ENCODE data around the gene ELOVL5. TPM values are rescaled to one million over a fixed set of nuclear protein-coding genes. Genes with fewer than 3 reads are reported as not detected.

ELOVL5 gene
- total and polyA plus RNA-seq, 2 experiments from 2014 or later, result 83.3 to 180 TPM

DNA sequence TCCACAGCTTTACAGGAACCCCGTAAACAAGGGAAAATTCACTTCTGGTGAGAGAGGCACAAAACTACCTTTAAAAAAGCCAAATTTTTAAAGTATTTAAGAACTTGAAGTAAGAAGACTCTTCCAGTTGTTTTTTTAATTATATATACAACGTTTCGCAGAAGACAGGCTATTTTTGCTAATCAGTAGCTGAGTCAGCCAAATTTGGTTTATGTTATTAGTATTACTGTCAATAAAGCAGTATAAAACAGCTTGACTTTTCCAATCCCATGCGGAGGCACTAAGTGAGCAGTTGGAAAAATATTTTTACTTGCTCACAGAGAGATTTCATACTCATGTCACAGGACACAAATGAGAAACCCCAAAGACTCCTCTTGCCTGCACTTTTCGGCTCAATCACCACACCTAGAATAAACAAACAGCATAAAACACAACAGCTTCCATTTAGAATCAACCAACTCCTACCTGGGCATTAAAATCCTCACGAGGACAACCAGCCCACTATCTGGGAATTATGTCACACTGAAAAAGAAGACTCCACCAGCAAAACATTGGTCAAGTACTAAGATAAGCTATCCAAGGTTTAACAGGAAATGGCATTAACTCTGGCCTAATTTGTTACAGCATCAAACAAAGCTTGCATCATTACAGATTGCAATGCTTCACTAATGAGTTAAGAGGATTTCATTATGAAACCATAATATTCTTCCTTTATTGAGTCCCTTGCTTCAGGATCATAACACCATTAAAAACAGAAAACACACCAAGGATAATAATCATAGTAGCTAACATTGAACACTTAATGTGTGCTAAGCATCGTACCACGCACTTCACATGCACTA is 26.3 kb downstream of the ELOVL5 start:
- no peaks in the 10 kb centered on the region for H3K27me3 Mint-ChIP-seq (ENCODE audit: insufficient read depth, low read depth, poor library complexity)
- Histone ChIP-seq H3K9me2 (ENCODE audit: insufficient read depth) (no peaks in the 10 kb centered on the region), H4K20me1 (replicated peaks; ENCODE audit: insufficient read depth) (peaks cover 78% of the 10 kb centered on the region), H3F3A (replicated peaks; ENCODE audit: low read depth) (no peaks in the 10 kb centered on the region), H3K4me2 (no peak overlapping the region; the same call in 1 of the 2 replicates), H3K4me3 (no peak overlapping the region), H3K27me3 (ENCODE audit: insufficient read depth) (no peaks in the 10 kb centered on the region), H3K4me1 (ENCODE audit: insufficient read depth) (peaks cover 19% of the 10 kb centered on the region), H3K27ac (ENCODE audit: low read depth) (no peak overlapping the region), H3K36me3 (ENCODE audit: insufficient read depth) (no peaks in the 10 kb centered on the region), H2AFZ (no peak overlapping the region), H3K79me2 (replicated peaks; ENCODE audit: insufficient read depth) (peaks cover 100% of the 10 kb centered on the region)
- H3K27ac Mint-ChIP-seq, result peak overlapping the region; percentile 76
- DNase-seq (ENCODE audit: low spot score) (no peak), ATAC-seq (no peak)
- TF ChIP-seq POLR2AphosphoS5 (IDR thresholded peaks at IDR 0.05; ENCODE audit: low read depth) (no peak), EZH2 (IDR thresholded peaks at IDR 0.05; ENCODE audit: low read depth, unreplicated experiment) (no peak), EZH2phosphoT487 (IDR thresholded peaks at IDR 0.05; ENCODE audit: unreplicated experiment) (no peak), ZNF331 (CRISPR knock-in tag; IDR thresholded peaks at IDR 0.05; ENCODE audit: low read depth) (no peak), ZNF114 (CRISPR knock-in tag; IDR thresholded peaks at IDR 0.05) (no peak), STAT1 (IDR thresholded peaks at IDR 0.05; ENCODE audit: unreplicated experiment) (no peak), ZNF462 (CRISPR knock-in tag; IDR thresholded peaks at IDR 0.05) (no peak), NANOG (IDR thresholded peaks at IDR 0.05; ENCODE audit: borderline replicate concordance) (no peak), CREB1 (CRISPR knock-in tag; IDR thresholded peaks at IDR 0.05; ENCODE audit: low read depth) (no peak), JUNB (IDR thresholded peaks at IDR 0.05; ENCODE audit: unreplicated experiment) (no peak)
- TF ChIP-seq, protein P1, sequence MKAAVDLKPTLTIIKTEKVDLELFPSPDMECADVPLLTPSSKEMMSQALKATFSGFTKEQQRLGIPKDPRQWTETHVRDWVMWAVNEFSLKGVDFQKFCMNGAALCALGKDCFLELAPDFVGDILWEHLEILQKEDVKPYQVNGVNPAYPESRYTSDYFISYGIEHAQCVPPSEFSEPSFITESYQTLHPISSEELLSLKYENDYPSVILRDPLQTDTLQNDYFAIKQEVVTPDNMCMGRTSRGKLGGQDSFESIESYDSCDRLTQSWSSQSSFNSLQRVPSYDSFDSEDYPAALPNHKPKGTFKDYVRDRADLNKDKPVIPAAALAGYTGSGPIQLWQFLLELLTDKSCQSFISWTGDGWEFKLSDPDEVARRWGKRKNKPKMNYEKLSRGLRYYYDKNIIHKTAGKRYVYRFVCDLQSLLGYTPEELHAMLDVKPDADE (IDR thresholded peaks at IDR 0.05), result no peak
- TF ChIP-seq, protein P2, sequence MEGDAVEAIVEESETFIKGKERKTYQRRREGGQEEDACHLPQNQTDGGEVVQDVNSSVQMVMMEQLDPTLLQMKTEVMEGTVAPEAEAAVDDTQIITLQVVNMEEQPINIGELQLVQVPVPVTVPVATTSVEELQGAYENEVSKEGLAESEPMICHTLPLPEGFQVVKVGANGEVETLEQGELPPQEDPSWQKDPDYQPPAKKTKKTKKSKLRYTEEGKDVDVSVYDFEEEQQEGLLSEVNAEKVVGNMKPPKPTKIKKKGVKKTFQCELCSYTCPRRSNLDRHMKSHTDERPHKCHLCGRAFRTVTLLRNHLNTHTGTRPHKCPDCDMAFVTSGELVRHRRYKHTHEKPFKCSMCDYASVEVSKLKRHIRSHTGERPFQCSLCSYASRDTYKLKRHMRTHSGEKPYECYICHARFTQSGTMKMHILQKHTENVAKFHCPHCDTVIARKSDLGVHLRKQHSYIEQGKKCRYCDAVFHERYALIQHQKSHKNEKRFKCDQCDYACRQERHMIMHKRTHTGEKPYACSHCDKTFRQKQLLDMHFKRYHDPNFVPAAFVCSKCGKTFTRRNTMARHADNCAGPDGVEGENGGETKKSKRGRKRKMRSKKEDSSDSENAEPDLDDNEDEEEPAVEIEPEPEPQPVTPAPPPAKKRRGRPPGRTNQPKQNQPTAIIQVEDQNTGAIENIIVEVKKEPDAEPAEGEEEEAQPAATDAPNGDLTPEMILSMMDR (conservative IDR thresholded peaks at IDR 0.05; ENCODE audit: low read depth in 2 of 2), result no peak
- TF ChIP-seq, protein P3, sequence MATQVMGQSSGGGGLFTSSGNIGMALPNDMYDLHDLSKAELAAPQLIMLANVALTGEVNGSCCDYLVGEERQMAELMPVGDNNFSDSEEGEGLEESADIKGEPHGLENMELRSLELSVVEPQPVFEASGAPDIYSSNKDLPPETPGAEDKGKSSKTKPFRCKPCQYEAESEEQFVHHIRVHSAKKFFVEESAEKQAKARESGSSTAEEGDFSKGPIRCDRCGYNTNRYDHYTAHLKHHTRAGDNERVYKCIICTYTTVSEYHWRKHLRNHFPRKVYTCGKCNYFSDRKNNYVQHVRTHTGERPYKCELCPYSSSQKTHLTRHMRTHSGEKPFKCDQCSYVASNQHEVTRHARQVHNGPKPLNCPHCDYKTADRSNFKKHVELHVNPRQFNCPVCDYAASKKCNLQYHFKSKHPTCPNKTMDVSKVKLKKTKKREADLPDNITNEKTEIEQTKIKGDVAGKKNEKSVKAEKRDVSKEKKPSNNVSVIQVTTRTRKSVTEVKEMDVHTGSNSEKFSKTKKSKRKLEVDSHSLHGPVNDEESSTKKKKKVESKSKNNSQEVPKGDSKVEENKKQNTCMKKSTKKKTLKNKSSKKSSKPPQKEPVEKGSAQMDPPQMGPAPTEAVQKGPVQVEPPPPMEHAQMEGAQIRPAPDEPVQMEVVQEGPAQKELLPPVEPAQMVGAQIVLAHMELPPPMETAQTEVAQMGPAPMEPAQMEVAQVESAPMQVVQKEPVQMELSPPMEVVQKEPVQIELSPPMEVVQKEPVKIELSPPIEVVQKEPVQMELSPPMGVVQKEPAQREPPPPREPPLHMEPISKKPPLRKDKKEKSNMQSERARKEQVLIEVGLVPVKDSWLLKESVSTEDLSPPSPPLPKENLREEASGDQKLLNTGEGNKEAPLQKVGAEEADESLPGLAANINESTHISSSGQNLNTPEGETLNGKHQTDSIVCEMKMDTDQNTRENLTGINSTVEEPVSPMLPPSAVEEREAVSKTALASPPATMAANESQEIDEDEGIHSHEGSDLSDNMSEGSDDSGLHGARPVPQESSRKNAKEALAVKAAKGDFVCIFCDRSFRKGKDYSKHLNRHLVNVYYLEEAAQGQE (IDR thresholded peaks at IDR 0.05; ENCODE audit: unreplicated experiment), result no peak
- no peaks in the 10 kb centered on the region for H3K9me3 Mint-ChIP-seq
- no peaks in the 10 kb centered on the region for H3K36me3 Mint-ChIP-seq (ENCODE audit: low read depth)
- H3K4me1 Mint-ChIP-seq, result peaks cover 35% of the 10 kb centered on the region
- H3K4me3 Mint-ChIP-seq, result no peak overlapping the region

Measured in GM23338 (cell line).